ENCODE results near the gene UPK1A. TPM values are rescaled to one million over a fixed set of nuclear protein-coding genes. Genes with fewer than 3 reads are reported as not detected.
A peak's percentile ranks its signal among the peaks of the same experiment; 100 is the strongest.

UPK1A gene
- total and polyA plus RNA-seq, 4 donors: 0.03 TPM; not detected in 3

- peak overlapping the region; percentile 68 to 77 for H3K27ac ChIP-seq (ENCODE audit: low read depth in 1 of 2, low read length in 1 of 2)
- H3K36me3 ChIP-seq (ENCODE audit: control insufficient read depth in 4 of 4, insufficient read depth in 4 of 4, low read length in 4 of 4): peaks cover under 1 to 31% (median 15%) of the 10 kb centered on the region in 4 donors
- ATAC-seq (ENCODE audit: insufficient read depth, low FRiP score): no peak
- peaks cover 0 to 23% (median 15%) of the 10 kb centered on the region in 5 donors for H3K4me1 ChIP-seq (ENCODE audit: control insufficient read depth in 5 of 5, insufficient read depth in 5 of 5, low read length in 5 of 5)
- H3K4me3 ChIP-seq: peak overlapping the region; percentile 83
- peaks cover 0 to 1% (median 0%) of the 10 kb centered on the region in 4 donors for H3K9me3 ChIP-seq (ENCODE audit: control insufficient read depth in 4 of 4, insufficient read depth in 3 of 4, low read length in 3 of 4)
- WGBS, 2 donors: 1% methylated on average over 42 of the region's 42 CpGs
- H3K9ac ChIP-seq (ENCODE audit: insufficient read depth in 1 of 2, low read length in 2 of 2): peak overlapping the region; percentile 67 to 68
- TF ChIP-seq, protein P1, sequence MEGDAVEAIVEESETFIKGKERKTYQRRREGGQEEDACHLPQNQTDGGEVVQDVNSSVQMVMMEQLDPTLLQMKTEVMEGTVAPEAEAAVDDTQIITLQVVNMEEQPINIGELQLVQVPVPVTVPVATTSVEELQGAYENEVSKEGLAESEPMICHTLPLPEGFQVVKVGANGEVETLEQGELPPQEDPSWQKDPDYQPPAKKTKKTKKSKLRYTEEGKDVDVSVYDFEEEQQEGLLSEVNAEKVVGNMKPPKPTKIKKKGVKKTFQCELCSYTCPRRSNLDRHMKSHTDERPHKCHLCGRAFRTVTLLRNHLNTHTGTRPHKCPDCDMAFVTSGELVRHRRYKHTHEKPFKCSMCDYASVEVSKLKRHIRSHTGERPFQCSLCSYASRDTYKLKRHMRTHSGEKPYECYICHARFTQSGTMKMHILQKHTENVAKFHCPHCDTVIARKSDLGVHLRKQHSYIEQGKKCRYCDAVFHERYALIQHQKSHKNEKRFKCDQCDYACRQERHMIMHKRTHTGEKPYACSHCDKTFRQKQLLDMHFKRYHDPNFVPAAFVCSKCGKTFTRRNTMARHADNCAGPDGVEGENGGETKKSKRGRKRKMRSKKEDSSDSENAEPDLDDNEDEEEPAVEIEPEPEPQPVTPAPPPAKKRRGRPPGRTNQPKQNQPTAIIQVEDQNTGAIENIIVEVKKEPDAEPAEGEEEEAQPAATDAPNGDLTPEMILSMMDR (IDR thresholded peaks at IDR 0.05; ENCODE audit: control extremely low read depth, extremely low read depth): no peak
- peak in 2 of 3 donors; percentile 18 to 22 for DNase-seq
- no peaks in the 10 kb centered on the region for H3K27me3 ChIP-seq (ENCODE audit: control insufficient read depth in 3 of 3, insufficient read depth in 3 of 3, low read length in 2 of 3)
Observed at GRCh38 chr19:35718345-35719041, 52.2 kb downstream of the UPK1A start.

DNA sequence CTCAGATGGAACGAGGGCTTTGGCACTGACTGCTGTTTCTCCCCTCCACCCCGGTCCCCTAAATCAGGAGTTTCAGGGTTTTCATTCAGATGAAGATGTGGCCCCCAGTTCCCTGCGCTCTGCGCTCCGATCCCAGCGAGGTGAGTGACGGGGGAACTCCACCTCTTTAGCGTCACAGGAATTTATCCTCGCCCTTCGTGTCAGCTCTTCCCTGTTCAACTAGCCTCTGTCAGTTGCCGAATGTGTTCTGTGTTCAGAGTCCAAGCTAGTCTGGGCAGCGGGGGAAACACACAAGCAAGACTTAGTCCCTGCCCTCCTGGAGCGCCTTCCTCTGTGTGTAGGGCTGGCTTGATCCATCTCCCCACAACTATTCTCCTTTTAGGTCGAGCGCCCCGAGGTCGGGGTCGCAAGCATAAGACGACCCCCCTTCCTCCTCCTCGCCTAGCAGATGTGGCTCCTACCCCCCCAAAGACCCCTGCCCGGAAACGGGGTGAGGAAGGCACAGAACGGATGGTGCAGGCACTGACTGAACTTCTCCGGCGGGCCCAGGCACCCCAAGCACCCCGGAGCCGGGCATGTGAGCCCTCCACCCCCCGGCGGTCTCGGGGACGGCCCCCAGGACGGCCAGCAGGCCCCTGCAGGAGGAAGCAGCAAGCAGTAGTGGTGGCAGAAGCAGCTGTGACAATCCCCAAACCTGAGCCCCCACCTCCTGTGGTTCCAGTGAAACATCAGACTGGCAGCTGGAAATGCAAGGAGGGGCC lies 53.3 kb downstream of the UPK1A start:
- Histone ChIP-seq H3K27me3 (ENCODE audit: control insufficient read depth in 3 of 3, insufficient read depth in 3 of 3, low read length in 2 of 3) (no peaks in the 10 kb centered on the region), H3K36me3 (ENCODE audit: control insufficient read depth in 4 of 4, insufficient read depth in 4 of 4, low read length in 4 of 4) (peaks cover 9 to 41% (median 22%) of the 10 kb centered on the region in 4 donors), H3K4me1 (ENCODE audit: control insufficient read depth in 5 of 5, insufficient read depth in 5 of 5, low read length in 5 of 5) (peaks cover 0 to 23% (median 15%) of the 10 kb centered on the region in 5 donors), H3K9ac (ENCODE audit: insufficient read depth in 1 of 2, low read length in 2 of 2) (peak overlapping the region in 1 of 2 donors; percentile 3), H3K4me3 (no peak overlapping the region), H3K27ac (ENCODE audit: low read depth in 1 of 2, low read length in 1 of 2) (no peak overlapping the region), H3K9me3 (ENCODE audit: control insufficient read depth in 4 of 4, insufficient read depth in 3 of 4, low read length in 3 of 4) (peaks cover 0 to 1% (median 0%) of the 10 kb centered on the region in 4 donors)
- TF ChIP-seq, protein P1 (IDR thresholded peaks at IDR 0.05; ENCODE audit: control extremely low read depth, extremely low read depth): no peak
- WGBS, 2 donors: 91 to 93% methylated on average over 28 to 32 of the region's 32 CpGs
- ATAC-seq (ENCODE audit: insufficient read depth, low FRiP score): no peak
- no peak for DNase-seq

DNA sequence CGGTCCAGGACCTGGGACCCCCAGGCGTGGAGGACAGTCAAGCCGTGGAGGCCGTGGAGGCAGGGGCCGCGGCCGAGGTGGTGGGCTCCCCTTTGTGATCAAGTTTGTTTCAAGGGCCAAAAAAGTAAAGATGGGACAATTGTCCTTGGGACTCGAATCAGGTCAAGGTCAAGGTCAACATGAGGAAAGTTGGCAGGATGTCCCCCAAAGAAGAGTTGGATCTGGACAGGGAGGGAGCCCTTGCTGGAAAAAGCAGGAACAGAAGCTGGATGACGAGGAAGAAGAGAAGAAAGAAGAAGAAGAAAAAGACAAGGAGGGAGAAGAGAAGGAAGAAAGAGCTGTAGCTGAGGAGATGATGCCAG lies 53.8 kb downstream of the UPK1A start:
- no peak overlapping the region for H3K4me3 ChIP-seq
- H3K27ac ChIP-seq (ENCODE audit: low read depth in 1 of 2, low read length in 1 of 2): no peak overlapping the region
- DNase-seq (no peak), ATAC-seq (ENCODE audit: insufficient read depth, low FRiP score) (no peak)
- 93% methylated on average over 9 of the region's 9 CpGs for WGBS, 2 donors
- peaks cover 0 to 23% (median 15%) of the 10 kb centered on the region in 5 donors for H3K4me1 ChIP-seq (ENCODE audit: control insufficient read depth in 5 of 5, insufficient read depth in 5 of 5, low read length in 5 of 5)
- TF ChIP-seq, protein P1 (IDR thresholded peaks at IDR 0.05; ENCODE audit: control extremely low read depth, extremely low read depth): no peak
- no peak overlapping the region for H3K9ac ChIP-seq (ENCODE audit: insufficient read depth in 1 of 2, low read length in 2 of 2)
- H3K27me3 ChIP-seq (ENCODE audit: control insufficient read depth in 3 of 3, insufficient read depth in 3 of 3, low read length in 2 of 3): no peaks in the 10 kb centered on the region
- H3K36me3 ChIP-seq (ENCODE audit: control insufficient read depth in 4 of 4, insufficient read depth in 4 of 4, low read length in 4 of 4): peaks cover 9 to 47% (median 25%) of the 10 kb centered on the region in 4 donors
- H3K9me3 ChIP-seq (ENCODE audit: control insufficient read depth in 4 of 4, insufficient read depth in 3 of 4, low read length in 3 of 4): peaks cover 0 to 1% (median 0%) of the 10 kb centered on the region in 4 donors

All from lung (tissue), 12 donors.